Left ventricle myocardium inferior (tissue), 1 donor: ENCODE measurements around the gene GJC1. TPM values are rescaled to one million over a fixed set of nuclear protein-coding genes. Genes with fewer than 3 reads are reported as not detected.
A peak's percentile ranks its signal among the peaks of the same experiment; 100 is the strongest.

Source experiments
- DNase-seq: peaks from one replicate; pipeline ENCODE4 v3.0.0-alpha.2; 2020
- H3K27ac ChIP-seq: fragments of 200-600 bp; replicated peaks from 2 replicates; pipeline ENCODE4 v1.8.0; 2021
- H3K27me3 ChIP-seq: fragments of 200-600 bp; 2 replicates; pipeline ENCODE4 v1.8.0; 2021; ENCODE audit warnings: low read depth
- H3K36me3 ChIP-seq: fragments of 200-600 bp; 2 replicates; pipeline ENCODE4 v1.8.0; 2021
- H3K4me1 ChIP-seq: fragments of 200-600 bp; 2 replicates; pipeline ENCODE4 v1.8.0; 2021
- H3K4me3 ChIP-seq: fragments of 200-600 bp; 2 replicates; pipeline ENCODE4 v1.8.0; 2021; ENCODE audit warnings: mild to moderate bottlenecking, moderate library complexity
- H3K9me3 ChIP-seq: fragments of 200-600 bp; replicated peaks from 2 replicates; pipeline ENCODE4 v1.8.0; 2021
- intact Hi-C: fragments of 100-400 bp; cut with micrococcal nuclease; formaldehyde crosslinking; loops from one replicate; pipeline ENCODE4 v1.11.0; 2022
- total RNA-seq: library from RNA; stranded (reverse); fragmentation: NEBNext Ultra II Directional; extraction: Animal tissue kit (Norgen Biotek cat#: 25700); gene quantifications from one replicate; pipeline ENCODE4 v1.2.1, GENCODE V29; 2021
- TF ChIP-seq, protein P1 (sequence below): fragments of 200-600 bp; IDR thresholded peaks from 2 replicates; pipeline ENCODE4 v1.8.0; 2021; ENCODE audit warnings: antibody characterized with exemption, mild to moderate bottlenecking, borderline replicate concordance
- donor health status: DM: no; HTN: yes; CAD: no; lungs with severe emphysema.

GJC1 gene
- total RNA-seq, 1 donor from 2014 or later: 18.8 TPM

- TF ChIP-seq, protein P1, sequence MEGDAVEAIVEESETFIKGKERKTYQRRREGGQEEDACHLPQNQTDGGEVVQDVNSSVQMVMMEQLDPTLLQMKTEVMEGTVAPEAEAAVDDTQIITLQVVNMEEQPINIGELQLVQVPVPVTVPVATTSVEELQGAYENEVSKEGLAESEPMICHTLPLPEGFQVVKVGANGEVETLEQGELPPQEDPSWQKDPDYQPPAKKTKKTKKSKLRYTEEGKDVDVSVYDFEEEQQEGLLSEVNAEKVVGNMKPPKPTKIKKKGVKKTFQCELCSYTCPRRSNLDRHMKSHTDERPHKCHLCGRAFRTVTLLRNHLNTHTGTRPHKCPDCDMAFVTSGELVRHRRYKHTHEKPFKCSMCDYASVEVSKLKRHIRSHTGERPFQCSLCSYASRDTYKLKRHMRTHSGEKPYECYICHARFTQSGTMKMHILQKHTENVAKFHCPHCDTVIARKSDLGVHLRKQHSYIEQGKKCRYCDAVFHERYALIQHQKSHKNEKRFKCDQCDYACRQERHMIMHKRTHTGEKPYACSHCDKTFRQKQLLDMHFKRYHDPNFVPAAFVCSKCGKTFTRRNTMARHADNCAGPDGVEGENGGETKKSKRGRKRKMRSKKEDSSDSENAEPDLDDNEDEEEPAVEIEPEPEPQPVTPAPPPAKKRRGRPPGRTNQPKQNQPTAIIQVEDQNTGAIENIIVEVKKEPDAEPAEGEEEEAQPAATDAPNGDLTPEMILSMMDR: no peak
- DNase-seq: no peak
- intact Hi-C loops: no loop called here
- no peak overlapping the region for H3K4me3 ChIP-seq
- H3K9me3 ChIP-seq: no peaks in the 10 kb centered on the region
- H3K36me3 ChIP-seq: no peaks in the 10 kb centered on the region
- no peaks in the 10 kb centered on the region for H3K27me3 ChIP-seq
- H3K27ac ChIP-seq: no peak overlapping the region
- peaks cover 2% of the 10 kb centered on the region for H3K4me1 ChIP-seq
These were observed 7.1 kb upstream of the GJC1 start for GRCh38 chr17:44837196-44837595.

DNA sequence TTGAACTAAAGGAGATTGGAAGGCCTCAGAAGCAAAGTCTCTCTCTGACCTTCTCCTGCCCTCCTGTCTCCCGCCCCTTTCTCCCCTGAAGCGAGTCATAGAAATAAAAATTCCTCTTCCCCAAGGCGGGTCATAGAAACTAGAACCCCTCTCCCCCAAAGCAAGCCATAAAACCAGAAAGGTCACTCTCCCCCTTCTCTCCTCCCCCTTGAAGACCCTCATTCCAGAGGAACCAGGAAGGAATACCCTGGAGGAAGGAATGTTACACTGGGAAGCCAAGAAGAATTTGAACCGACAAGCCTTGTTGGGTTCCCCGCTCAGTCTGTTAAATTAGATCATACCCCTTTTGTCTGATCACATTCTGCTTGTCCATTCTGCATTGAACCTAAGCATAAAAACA, 2.7 kb upstream of the GJC1 start:
- no peak overlapping the region for H3K27ac ChIP-seq
- TF ChIP-seq, protein P1: no peak
- H3K9me3 ChIP-seq: no peaks in the 10 kb centered on the region
- intact Hi-C loops: no loop called here
- no peak overlapping the region for H3K4me3 ChIP-seq
- peaks cover 36% of the 10 kb centered on the region for H3K4me1 ChIP-seq
- no peaks in the 10 kb centered on the region for H3K36me3 ChIP-seq
- peaks cover 23% of the 10 kb centered on the region for H3K27me3 ChIP-seq
- no peak for DNase-seq

GRCh38 chr17:44831371-44831770, 1.3 kb upstream of the GJC1 start:
- H3K9me3 ChIP-seq: no peaks in the 10 kb centered on the region
- H3K27me3 ChIP-seq: peaks cover 37% of the 10 kb centered on the region
- no peak for DNase-seq
- peak overlapping the region; percentile 80 for H3K4me3 ChIP-seq
- intact Hi-C loops: no loop called here
- peak overlapping the region; percentile 94 for H3K27ac ChIP-seq
- TF ChIP-seq, protein P1: no peak
- peaks cover 51% of the 10 kb centered on the region for H3K4me1 ChIP-seq
- no peaks in the 10 kb centered on the region for H3K36me3 ChIP-seq

DNA sequence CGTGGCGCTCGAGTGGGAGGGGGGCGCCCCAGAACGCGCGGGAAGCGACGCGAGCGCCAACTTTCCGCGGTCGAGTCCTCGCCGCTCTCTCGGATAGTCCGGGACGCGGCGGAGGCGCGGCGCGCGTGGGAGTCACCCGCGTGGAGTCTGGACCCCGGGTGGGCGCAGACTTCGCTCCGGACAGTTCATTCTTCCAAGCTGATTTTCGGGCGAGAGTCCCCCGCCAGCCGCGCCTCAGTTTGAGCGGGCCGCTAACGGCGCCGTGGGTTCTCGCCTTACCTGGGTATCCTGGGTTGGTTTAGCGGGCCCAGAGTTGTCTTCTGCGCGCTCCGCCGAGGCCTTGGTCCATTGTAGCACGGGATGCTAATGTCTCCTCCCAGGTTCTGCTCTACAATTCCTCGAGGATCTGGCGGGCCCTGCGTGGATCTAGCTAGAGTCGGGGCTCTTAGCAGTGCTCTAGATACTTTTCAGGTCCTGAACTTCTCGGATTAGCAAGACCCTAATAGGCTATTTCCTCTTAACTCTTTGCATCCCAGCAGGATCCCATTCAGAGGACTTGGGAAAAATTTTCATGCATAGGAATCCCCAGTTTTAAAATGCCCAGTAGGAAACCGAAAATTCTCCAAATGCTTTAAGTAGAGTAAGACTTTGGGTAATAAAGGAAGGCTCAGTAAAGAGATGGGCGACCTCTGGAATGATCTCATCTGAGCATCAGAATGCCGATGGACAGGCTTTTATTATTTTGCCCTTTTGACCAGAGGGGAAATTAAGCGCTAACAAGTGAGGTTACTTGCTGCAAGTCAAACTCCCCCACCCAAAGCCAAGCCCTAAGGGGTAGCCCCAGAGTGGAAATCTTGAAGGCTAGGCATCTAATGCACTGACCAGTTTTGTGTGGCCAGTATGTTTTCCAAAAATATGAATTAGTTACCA, 537 bp upstream of the GJC1 start:
- Histone ChIP-seq H3K9me3 (no peaks in the 10 kb centered on the region), H3K4me1 (peaks cover 58% of the 10 kb centered on the region), H3K36me3 (no peaks in the 10 kb centered on the region), H3K27me3 (peaks cover 37% of the 10 kb centered on the region), H3K4me3 (peak overlapping the region; percentile 80), H3K27ac (peak overlapping the region; percentile 94)
- intact Hi-C loops: no loop called here
- DNase-seq: no peak
- TF ChIP-seq, protein P1: no peak

DNA sequence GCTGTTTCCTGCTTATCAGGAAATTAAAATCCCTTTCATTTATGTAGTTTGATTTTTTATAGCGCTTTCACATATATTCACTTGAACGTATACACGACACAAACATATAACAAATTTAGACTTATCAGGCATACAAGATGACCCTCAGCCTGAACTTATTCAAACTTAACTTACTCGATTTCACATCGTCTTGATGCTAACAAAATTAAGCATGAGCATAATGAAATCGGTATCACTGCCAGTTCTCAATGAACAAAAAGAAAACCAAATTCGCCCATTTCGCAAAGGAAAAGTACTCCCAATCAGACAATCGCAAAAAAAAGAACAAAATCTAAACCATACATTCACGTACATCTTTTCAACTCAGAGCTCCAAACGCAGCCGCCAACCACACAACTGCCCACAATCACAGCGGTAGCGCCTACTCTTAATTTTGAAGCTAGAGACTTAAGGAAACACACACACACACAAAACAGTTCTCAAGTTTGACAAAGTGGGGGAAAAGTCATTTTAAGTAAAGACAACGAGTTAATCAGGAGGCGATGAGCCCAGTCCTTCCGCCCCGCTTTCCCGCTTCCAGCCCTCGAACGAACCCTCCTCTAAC, 1.1 kb downstream of the GJC1 start:
- peak overlapping the region; percentile 80 for H3K4me3 ChIP-seq
- no peaks in the 10 kb centered on the region for H3K9me3 ChIP-seq
- no peaks in the 10 kb centered on the region for H3K36me3 ChIP-seq
- H3K4me1 ChIP-seq: peaks cover 58% of the 10 kb centered on the region
- TF ChIP-seq, protein P1: no peak
- DNase-seq: no peak
- H3K27me3 ChIP-seq: peaks cover 37% of the 10 kb centered on the region
- intact Hi-C loops: loop anchor here (5.0 kb wide), 1 partner anchor 42 kb away; no protein-coding TSS in a partner anchor
- H3K27ac ChIP-seq: peak overlapping the region; percentile 94
